Tibial artery (tissue), 4 donors: ENCODE data around the gene TMA7.

ENCODE experiments used
- DNase-seq, 2 donors: peaks; one replicate each; pipeline ENCODE4 v3.0.0-alpha.2; 2019
- H3K27ac ChIP-seq, 2 donors: fragments of 200-600 bp; sonication (generic) in 1 of 2; 1 replicate in 1 of 2; 2 replicates in 1 of 2; pipeline ENCODE4 v1.5.1; 2018 to 2019; ENCODE audit warnings: mild to moderate bottlenecking in 1 of 2
- H3K27me3 ChIP-seq, 2 donors: fragments of 200-600 bp; sonication (generic) in 1 of 2; one replicate each; pipeline versions ENCODE4 v1.5.1 to v1.6.0; 2016 to 2019
- H3K36me3 ChIP-seq, 3 donors: fragments of 200-600 bp; sonication (generic) in 2 of 3; one replicate each; pipeline ENCODE4 v1.5.1; 2016 to 2019; ENCODE audit warnings: mild to moderate bottlenecking in 2 of 3
- H3K4me1 ChIP-seq, 4 donors: fragments of 200-600 bp; sonication (generic) in 2 of 4; 1 replicate in 3 of 4; 2 replicates in 1 of 4; pipeline ENCODE4 v1.5.1; 2016 to 2019
- H3K4me3 ChIP-seq, 2 donors: fragments of 200-600 bp; sonication (generic) in 1 of 2; 1 replicate in 1 of 2; 2 replicates in 1 of 2; pipeline ENCODE4 v1.5.1; 2018 to 2019; ENCODE audit warnings: mild to moderate bottlenecking in 2 of 2
- H3K9me3 ChIP-seq, 3 donors: fragments of 200-600 bp; sonication (generic) in 1 of 3; one replicate each; pipeline ENCODE4 v1.5.1; 2016 to 2019
- CTCF ChIP-seq, 2 experiments: fragments of 200-600 bp in 1 of 2; fragments of 450-650 bp in 1 of 2; IDR thresholded peaks; one replicate each; pipeline ENCODE4 v1.5.1; 2017 to 2019; ENCODE audit warnings: antibody characterized with exemption in 2 of 2, mild to moderate bottlenecking in 1 of 2, moderate library complexity in 1 of 2
- intact Hi-C: fragments of 100-400 bp; cut with DNase I; formaldehyde crosslinking; loops from one replicate; pipeline ENCODE4 v1.15.0; 2023; ENCODE audit warnings: low total_unique reads

Gene TMA7

DNA sequence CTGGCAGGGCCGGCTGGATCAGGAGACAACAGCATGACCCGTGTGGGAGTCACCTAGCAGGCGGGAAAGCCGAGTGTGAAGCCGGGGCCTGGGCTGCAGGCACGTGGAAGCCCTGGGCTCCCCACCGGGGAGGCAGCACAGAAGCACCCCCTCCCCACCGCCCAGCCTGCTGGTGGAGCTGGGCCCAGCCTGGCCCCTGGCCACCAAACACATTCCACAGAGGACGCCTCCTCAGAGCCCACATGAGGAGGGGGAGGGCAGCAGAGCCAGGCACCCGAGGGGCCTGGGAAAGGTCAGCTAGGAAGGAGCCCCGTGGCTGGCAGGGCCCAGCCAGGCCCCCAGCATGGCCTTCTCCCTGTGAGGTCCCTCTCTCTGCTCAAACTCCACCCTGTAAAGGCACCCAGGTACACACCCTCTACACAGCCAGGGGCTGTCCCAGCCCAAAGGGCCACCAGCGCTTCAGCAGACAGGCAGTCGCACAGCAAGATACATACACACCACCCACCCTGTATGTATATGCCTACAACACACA, 14.7 kb upstream of the TMA7 start:
- DNase-seq: peak in 1 of 2 donors; percentile 87
- H3K9me3 ChIP-seq: no peaks in the 10 kb centered on the region
- H3K36me3 ChIP-seq: peaks cover 14 to 40% (median 29%) of the 10 kb centered on the region in 3 donors
- intact Hi-C loops: no loop called here
- H3K4me1 ChIP-seq: peaks cover 0 to 84% (median 69%) of the 10 kb centered on the region in 4 donors
- peak overlapping the region; percentile 12 to 87 for H3K4me3 ChIP-seq
- peak overlapping the region; percentile 93 to 99 for H3K27ac ChIP-seq
- TF ChIP-seq CTCF (IDR thresholded peaks at IDR 0.05): no peak
- H3K27me3 ChIP-seq: no peaks in the 10 kb centered on the region

- TF ChIP-seq CTCF (IDR thresholded peaks at IDR 0.05): no peak
- Histone ChIP-seq H3K9me3 (no peaks in the 10 kb centered on the region), H3K4me1 (peaks cover 0 to 89% (median 72%) of the 10 kb centered on the region in 4 donors), H3K27me3 (no peaks in the 10 kb centered on the region), H3K27ac (peak overlapping the region; percentile 93 to 99), H3K4me3 (peak overlapping the region; percentile 68 to 87), H3K36me3 (peaks cover 8 to 29% (median 19%) of the 10 kb centered on the region in 3 donors)
- DNase-seq: peak in 1 of 2 donors; percentile 89
- intact Hi-C loops: no loop called here
These were observed 13.6 kb upstream of the TMA7 start for GRCh38 chr3:48426401-48426909.

GRCh38 chr3:48426944-48427629, 13.0 kb upstream of the TMA7 start:
- Histone ChIP-seq H3K27me3 (no peaks in the 10 kb centered on the region), H3K4me1 (peaks cover 0 to 87% (median 69%) of the 10 kb centered on the region in 4 donors), H3K27ac (peak overlapping the region; percentile 93 to 99), H3K9me3 (no peaks in the 10 kb centered on the region), H3K4me3 (peak overlapping the region; percentile 68 to 87), H3K36me3 (peaks cover 5 to 23% (median 14%) of the 10 kb centered on the region in 3 donors)
- intact Hi-C loops: no loop called here
- DNase-seq: peak; percentile 65 to 83
- no peak for TF ChIP-seq CTCF (IDR thresholded peaks at IDR 0.05)

DNA sequence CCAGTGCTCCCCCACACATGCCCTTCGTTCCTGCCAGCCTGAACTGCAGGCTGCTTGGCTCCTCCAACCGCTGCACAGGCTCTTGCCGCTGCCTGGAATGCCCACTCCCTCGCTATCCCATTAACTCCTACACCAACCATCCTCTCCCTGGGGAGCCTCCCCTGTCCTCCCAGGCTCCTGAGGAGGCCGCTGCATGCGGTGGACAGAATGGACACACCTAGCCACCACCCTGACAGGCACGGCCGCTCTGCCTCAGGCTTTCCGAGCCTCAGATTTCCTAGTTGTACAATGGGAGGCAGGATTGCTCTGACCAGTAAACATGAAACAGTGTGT, 12.5 kb upstream of the TMA7 start:
- intact Hi-C loops: no loop called here
- H3K9me3 ChIP-seq: no peaks in the 10 kb centered on the region
- TF ChIP-seq CTCF (IDR thresholded peaks at IDR 0.05): no peak
- peaks cover 0 to 19% (median 10%) of the 10 kb centered on the region in 3 donors for H3K36me3 ChIP-seq
- H3K27ac ChIP-seq: peak overlapping the region; percentile 93 to 99
- peak in 1 of 2 donors; percentile 65 for DNase-seq
- H3K4me1 ChIP-seq: peaks cover 0 to 86% (median 65%) of the 10 kb centered on the region in 4 donors
- no peaks in the 10 kb centered on the region for H3K27me3 ChIP-seq
- H3K4me3 ChIP-seq: peak overlapping the region; percentile 68 to 87

GRCh38 chr3:48428088-48428571, 11.9 kb upstream of the TMA7 start:
- peaks cover 0 to 85% (median 64%) of the 10 kb centered on the region in 4 donors for H3K4me1 ChIP-seq
- no peak for DNase-seq
- no peak for TF ChIP-seq CTCF (IDR thresholded peaks at IDR 0.05)
- no peaks in the 10 kb centered on the region for H3K9me3 ChIP-seq
- H3K27ac ChIP-seq: peak overlapping the region; percentile 93 to 99
- peak overlapping the region; percentile 68 to 87 for H3K4me3 ChIP-seq
- intact Hi-C loops: no loop called here
- H3K36me3 ChIP-seq: peaks cover 0 to 19% (median 6%) of the 10 kb centered on the region in 3 donors
- H3K27me3 ChIP-seq: no peaks in the 10 kb centered on the region
